GM12878 (cell line): ENCODE data around the gene TSPAN5. TPM values are rescaled to one million over a fixed set of nuclear protein-coding genes. Genes with fewer than 3 reads are reported as not detected.

ENCODE experiments used
- ATAC-seq: fragments of 200-7000 bp; cut with Tn5 transposase; 3 replicates; pipeline ENCODE4 v1.9.1; 2020; ENCODE audit warnings: mild to moderate bottlenecking, moderate library complexity
- BruUV-seq: library from RNA; stranded (reverse); fragments of 400-500 nt; replicated peaks from 2 replicates; lab custom pipeline; 2021; lab: Mats Ljungman, UMichigan
- CTCF ChIA-PET: fragments of 300-600 bp; sonication (Branson Sonifier 250); formaldehyde crosslinking; extraction: SDS; loops from one replicate; lab custom pipeline; 2021; ENCODE audit warnings: inconsistent platforms; lab: Yijun Ruan, JAX
- POLR2A ChIA-PET: fragments of 350-600 bp; formaldehyde crosslinking; extraction: SDS; loops from one replicate; lab custom pipeline; 2021; ENCODE audit warnings: inconsistent platforms; lab: Charles Lee
- RAD21 ChIA-PET: fragments of 300-600 bp; sonication (Branson Sonifier 250); formaldehyde crosslinking; loops from one replicate; lab custom pipeline; 2023; ENCODE audit warnings: antibody characterized with exemption; ENCODE audit not compliant: unreplicated experiment; lab: Charles Lee
- SMC1A ChIA-PET: fragments of 300-600 bp; sonication (Branson Sonifier 250); formaldehyde crosslinking; loops from one replicate; lab custom pipeline; 2023; ENCODE audit not compliant: unreplicated experiment, uncharacterized antibody; lab: Charles Lee
- DNase-seq: peaks from one replicate; pipeline ENCODE4 v3.0.0-alpha.2; 2011; ENCODE audit warnings: low read depth, low spot score
- FAIRE-seq: peaks from 3 replicates; lab custom pipeline; 2011; peaks lifted over from hg19 to GRCh38; lab: Jason Lieb, UNC
- H2AFZ ChIP-seq: 2 replicates; pipeline ENCODE4 v1.6.0; 2011; ENCODE audit warnings: low read depth, low read length, control low read depth; ENCODE audit not compliant: control insufficient read depth
- H3K27ac ChIP-seq: 2 replicates; pipeline ENCODE4 v1.5.1; 2011; ENCODE audit warnings: control low read depth; ENCODE audit not compliant: control insufficient read depth, insufficient read depth
- H3K27me3 ChIP-seq, 2 experiments: replicated peaks in 1 of 2; 2 replicates each; pipeline versions ENCODE4 v1.6.0 to v1.6.1; 2011; ENCODE audit warnings: low read length in 1 of 2; ENCODE audit not compliant: control insufficient read depth in 2 of 2, insufficient read depth in 2 of 2
- H3K36me3 ChIP-seq, 2 experiments: 2 replicates each; pipeline ENCODE4 v1.5.1; 2011; ENCODE audit warnings: low read length in 1 of 2; ENCODE audit not compliant: control insufficient read depth in 2 of 2, insufficient read depth in 2 of 2
- H3K4me1 ChIP-seq: 2 replicates; pipeline ENCODE4 v1.6.1; 2011; ENCODE audit warnings: mild to moderate bottlenecking, low read length, moderate library complexity, mixed read lengths; ENCODE audit not compliant: control insufficient read depth, insufficient read depth
- H3K4me2 ChIP-seq: 2 replicates; pipeline ENCODE4 v1.6.0; 2011; ENCODE audit warnings: control low read depth; ENCODE audit not compliant: control insufficient read depth, insufficient read depth
- H3K4me3 ChIP-seq: fragments of 200-600 bp; sonication (generic); 2 replicates; pipeline ENCODE4 v1.5.1; 2016
- H3K79me2 ChIP-seq: 2 replicates; pipeline ENCODE4 v1.6.0; 2011; ENCODE audit warnings: low read length; ENCODE audit not compliant: control insufficient read depth, insufficient read depth
- H3K9ac ChIP-seq: 2 replicates; pipeline ENCODE4 v1.8.0; 2011; ENCODE audit warnings: low read length, control low read depth, mixed read lengths; ENCODE audit not compliant: control insufficient read depth, insufficient read depth
- H3K9me3 ChIP-seq: replicated peaks from 3 replicates; pipeline ENCODE4 v1.5.1; 2011; ENCODE audit warnings: mild to moderate bottlenecking, low read length; ENCODE audit not compliant: control insufficient read depth, insufficient read depth
- H4K20me1 ChIP-seq: 2 replicates; pipeline ENCODE4 v1.6.0; 2011; ENCODE audit not compliant: control insufficient read depth, insufficient read depth
- BACH1 ChIP-seq: fragments of 450-650 bp; IDR thresholded peaks from 2 replicates; pipeline ENCODE4 v1.6.1; 2017; ENCODE audit warnings: mild to moderate bottlenecking, borderline replicate concordance
- BMI1 ChIP-seq: fragments of 450-650 bp; IDR thresholded peaks from 2 replicates; pipeline ENCODE4 v1.6.1; 2016; ENCODE audit warnings: mild to moderate bottlenecking, moderate library complexity, borderline replicate concordance
- HDAC6 ChIP-seq: fragments of 200-600 bp; sonication (generic); IDR thresholded peaks from one replicate; pipeline ENCODE4 v1.8.0; 2017; ENCODE audit warnings: antibody characterized with exemption; ENCODE audit not compliant: unreplicated experiment
- POU2F2 ChIP-seq: IDR thresholded peaks from 3 replicates; pipeline ENCODE4 v1.6.1; 2011; ENCODE audit warnings: low read depth, mild to moderate bottlenecking, low read length, borderline replicate concordance
- SREBF1 ChIP-seq: IDR thresholded peaks from 2 replicates; pipeline ENCODE4 v1.6.1; 2012; ENCODE audit warnings: mild to moderate bottlenecking, low read length
- STAT3 ChIP-seq: IDR thresholded peaks from 2 replicates; pipeline ENCODE4 v1.6.1; 2011; ENCODE audit warnings: low read depth, low read length, improper control_type of control experiment
- WGBS: methylation state at CpG from one replicate; pipeline ENCODE4 v1.1.6; 2016; ENCODE audit warnings: low lambda C conversion rate; ENCODE audit not compliant: insufficient replicate concordance, insufficient coverage; ENCODE audit errors: missing lambda C conversion rate; 5-methylcytosine and 5-hydroxymethylcytosine counted together
- in situ Hi-C: fragments of 300-500 bp; cut with MboI; formaldehyde crosslinking; loops from 9 replicates; pipeline ENCODE4 v1.14.3; 2018; ENCODE audit warnings: mixed read lengths
- intact Hi-C: fragments of 100-400 bp; cut with micrococcal nuclease; formaldehyde crosslinking; loops from one replicate; pipeline ENCODE4 v1.14.2; 2022; ENCODE audit not compliant: unreplicated experiment
- polyA plus RNA-seq, 11 experiments: library from polyadenylated mRNA; depleted of rRNA in 4 of 11; unstranded in 6 of 11; stranded (reverse) in 5 of 11; fragments of >200 nt; fragmentation: Nextera tagmentation in 4 of 11; fragmentation: Illumina TruSeq in 1 of 11; extraction: Ambion mirVana in 4 of 11; extraction: Trizol in 1 of 11; gene quantifications; 1 replicate in 1 of 11; 2 replicates in 10 of 11; pipeline versions ENCODE4 v1.2.1 to v1.2.3, GENCODE V29; 2011 to 2016; ENCODE audit warnings: inconsistent platforms in 2 of 11, missing spikeins in 2 of 11, low read depth in 1 of 11
- total RNA-seq, 4 experiments: library from RNA; depleted of rRNA in 3 of 4; stranded (reverse); fragments of >200 nt in 3 of 4; fragmentation: Illumina TruSeq in 1 of 4; extraction: Trizol in 1 of 4; gene quantifications; 2 replicates each; pipeline versions ENCODE4 v1.2.1 to v1.2.3, GENCODE V29; 2013 to 2021
- TF ChIP-seq, protein P1 (sequence below): IDR thresholded peaks from 2 replicates; pipeline ENCODE4 v1.6.1; 2011; ENCODE audit warnings: low read depth, mild to moderate bottlenecking, low read length, moderate library complexity, borderline replicate concordance; ENCODE audit errors: extremely low read depth

The TSPAN5 gene
- total and polyA plus RNA-seq, 10 of the 15 experiments (the other 5 are each of a cell fraction or from before 2014, with no cell fraction given), result 0.09 to 8.2 (median 0.27) TPM

DNA sequence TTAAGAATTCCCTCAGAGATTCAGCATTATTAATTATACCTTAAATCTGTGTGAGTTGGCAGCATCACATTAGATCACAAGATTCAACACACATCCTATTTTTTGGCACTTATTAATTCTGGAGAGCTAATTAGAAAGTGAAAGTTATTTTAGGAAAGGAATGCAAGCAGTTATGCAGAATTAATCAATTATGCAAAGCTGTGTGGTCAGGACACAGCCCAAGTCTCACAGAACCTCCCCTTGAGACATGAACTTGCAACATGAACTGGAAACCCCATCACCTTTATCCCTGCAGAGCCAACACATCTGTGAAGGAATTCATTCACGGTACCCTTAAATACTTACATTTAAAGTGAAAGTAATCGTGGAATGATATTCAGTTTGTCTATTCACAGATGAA lies 80.5 kb downstream of the TSPAN5 start:
- ChIA-PET SMC1A (interaction anchor here (1.0 kb wide), 1 partner anchor 69 kb away, joined by 3 read pairs; no protein-coding TSS in a partner anchor), CTCF (interaction anchor here (1.0 to 1.2 kb wide), 2 partner anchors 18 to 23 kb away, joined by 4 read pairs; no protein-coding TSS in a partner anchor), POLR2A (interaction anchor here (1.1 kb wide), 1 partner anchor 53 kb away, joined by 3 read pairs; no protein-coding TSS in a partner anchor), RAD21 (interaction anchor here (1.1 kb wide), 1 partner anchor 110 kb away, joined by 3 read pairs; no protein-coding TSS in a partner anchor)
- DNase-seq (no peak), FAIRE-seq (no peak), ATAC-seq (peak; percentile 69)
- Histone ChIP-seq H2AFZ (no peak overlapping the region), H4K20me1 (no peaks in the 10 kb centered on the region), H3K4me1 (no peaks in the 10 kb centered on the region), H3K9ac (no peak overlapping the region), H3K36me3 (no peaks in the 10 kb centered on the region), H3K4me2 (no peak overlapping the region), H3K9me3 (no peaks in the 10 kb centered on the region), H3K27ac (no peak overlapping the region), H3K27me3 (no peaks in the 10 kb centered on the region), H3K4me3 (no peak overlapping the region), H3K79me2 (no peaks in the 10 kb centered on the region)
- no TSS peak for BruUV-seq
- in situ Hi-C loops, result no loop called here
- 2% methylated on average over 2 of the region's 2 CpGs for WGBS
- intact Hi-C loops, result no loop called here
- TF ChIP-seq STAT3 (no peak), BMI1 (no peak), POU2F2 (peak; percentile 50; the same call in 1 of the 3 replicates)

GRCh38 chr4:98574816-98575215 lies 83.6 kb downstream of the TSPAN5 start:
- H3K9ac ChIP-seq, result no peak overlapping the region
- no peak overlapping the region for H3K4me2 ChIP-seq
- no peaks in the 10 kb centered on the region for H3K4me1 ChIP-seq
- 39% methylated on average over 4 of the region's 4 CpGs for WGBS
- POLR2A ChIA-PET, result no interaction called here
- no peak overlapping the region for H3K27ac ChIP-seq
- no peak for ATAC-seq
- no peak overlapping the region for H3K4me3 ChIP-seq
- SMC1A ChIA-PET, result no interaction called here
- intact Hi-C loops (no loop called here), in situ Hi-C loops (no loop called here)
- H3K36me3 ChIP-seq, result no peaks in the 10 kb centered on the region
- no peak for TF ChIP-seq HDAC6
- TF ChIP-seq BACH1, result no peak
- TF ChIP-seq, protein P1, sequence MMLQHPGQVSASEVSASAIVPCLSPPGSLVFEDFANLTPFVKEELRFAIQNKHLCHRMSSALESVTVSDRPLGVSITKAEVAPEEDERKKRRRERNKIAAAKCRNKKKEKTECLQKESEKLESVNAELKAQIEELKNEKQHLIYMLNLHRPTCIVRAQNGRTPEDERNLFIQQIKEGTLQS, result no peak
- TF ChIP-seq SREBF1, result no peak
- CTCF ChIA-PET, result interaction anchor here (1.0 to 1.2 kb wide), 2 partner anchors 9 to 11 kb away, joined by 3 read pairs; no protein-coding TSS in a partner anchor
- FAIRE-seq, result no peak
- no peaks in the 10 kb centered on the region for H4K20me1 ChIP-seq
- H2AFZ ChIP-seq, result no peak overlapping the region
- RAD21 ChIA-PET, result no interaction called here
- no peak for DNase-seq
- no peaks in the 10 kb centered on the region for H3K27me3 ChIP-seq
- BruUV-seq, result no TSS peak
- no peaks in the 10 kb centered on the region for H3K79me2 ChIP-seq
- no peaks in the 10 kb centered on the region for H3K9me3 ChIP-seq
